22Rv1 (cell line): ENCODE data around the gene RASA4B.

Experiments used
- CTCF ChIP-seq: fragments of 450-650 bp; IDR thresholded peaks from 2 replicates; pipeline ENCODE4 v1.5.1; 2017; ENCODE audit warnings: mild to moderate bottlenecking
- ZFX ChIP-seq: fragments of 450-650 bp; IDR thresholded peaks from 2 replicates; pipeline ENCODE4 v1.6.1; 2017; ENCODE audit warnings: antibody characterized with exemption, borderline replicate concordance

GRCh38 chr7:102446387-102447156 is 71.0 kb downstream of the RASA4B start:
- TF ChIP-seq CTCF (no peak), ZFX (no peak)
